HCT116 (cell line): ENCODE measurements around the gene CNOT2. TPM values are rescaled to one million over a fixed set of nuclear protein-coding genes. Genes with fewer than 3 reads are reported as not detected.

Experiments used
- ATAC-seq: fragments of 200-7000 bp; cut with Tn5 transposase; 2 replicates; pipeline ENCODE4 v1.9.1; 2020; ENCODE audit warnings: mild to moderate bottlenecking, moderate library complexity
- BruUV-seq: library from RNA; stranded (reverse); fragments of 400-500 nt; replicated peaks from 2 replicates; lab custom pipeline; 2021; lab: Mats Ljungman, UMichigan
- CTCF ChIA-PET: fragments of 300-600 bp; sonication (Branson Sonifier 250); formaldehyde crosslinking; loops from one replicate; lab custom pipeline; 2021; ENCODE audit warnings: antibody characterized with exemption; lab: Charles Lee
- POLR2A ChIA-PET: fragments of 300-600, 350-600 bp; sonication (Branson Sonifier 250); formaldehyde crosslinking; loops from one replicate; lab custom pipeline; 2021; ENCODE audit warnings: antibody characterized with exemption; lab: Charles Lee
- RAD21 ChIA-PET, 2 experiments: fragments of 300-600 bp; sonication (Branson Sonifier 250); formaldehyde crosslinking; loops; one replicate each; lab custom pipeline; 2023; ENCODE audit warnings: low total read pairs in 2 of 2; ENCODE audit not compliant: uncharacterized antibody in 2 of 2, unreplicated experiment in 2 of 2, low non-redundant PET in 1 of 2; lab: Charles Lee
- DNase-seq: peaks from one replicate; pipeline ENCODE4 v3.0.0-alpha.2; 2010; ENCODE audit warnings: low read depth, low spot score
- H2AFZ ChIP-seq: fragments of 200-600 bp; shearing (Covaris generic), sonication (generic); 2 replicates; pipeline ENCODE4 v1.6.1; 2017; ENCODE audit warnings: low read depth, mixed run types, mixed read lengths, antibody characterized with exemption, low read length; ENCODE audit not compliant: poor library complexity, severe bottlenecking
- H3K27ac ChIP-seq: 2 replicates; pipeline ENCODE4 v1.5.1; 2012; ENCODE audit warnings: low read depth, low read length
- H3K27me3 ChIP-seq: fragments of 200-600 bp; sonication (generic); 2 replicates; pipeline ENCODE4 v1.6.1; 2016; ENCODE audit warnings: mixed run types, low read length, mixed read lengths; ENCODE audit not compliant: insufficient read depth
- H3K36me3 ChIP-seq, 2 experiments: fragments of 200-500 bp in 1 of 2; fragments of 200-600 bp in 1 of 2; sonication (Bioruptor generic) in 1 of 2; sonication (generic) in 1 of 2; 2 replicates each; pipeline versions ENCODE4 v1.5.1 to v1.6.1; 2014 to 2016; ENCODE audit warnings: low read length in 2 of 2, inconsistent platforms in 1 of 2, mixed read lengths in 1 of 2, mixed run types in 1 of 2; ENCODE audit not compliant: insufficient read depth in 2 of 2, control insufficient read depth in 1 of 2
- H3K4me1 ChIP-seq, 2 experiments: fragments of 200-600 bp in 1 of 2; sonication (generic) in 1 of 2; 2 replicates each; pipeline versions ENCODE4 v1.5.1 to v1.6.1; 2012 to 2017; ENCODE audit warnings: low read length in 2 of 2, inconsistent platforms in 1 of 2, mild to moderate bottlenecking in 1 of 2, mixed read lengths in 1 of 2, mixed run types in 1 of 2, moderate library complexity in 1 of 2; ENCODE audit not compliant: insufficient read depth in 2 of 2, control insufficient read depth in 1 of 2
- H3K4me2 ChIP-seq: fragments of 200-600 bp; sonication (generic); 2 replicates; pipeline ENCODE4 v1.6.1; 2017; ENCODE audit warnings: mixed run types, low read length, mixed read lengths
- H3K4me3 ChIP-seq, 2 experiments: fragments of 200-600 bp in 1 of 2; sonication (generic) in 1 of 2; replicated peaks in 1 of 2; 2 replicates each; pipeline ENCODE4 v1.5.1; 2011 to 2016; ENCODE audit warnings: low read length in 2 of 2, control low read depth in 1 of 2, low read depth in 1 of 2, mild to moderate bottlenecking in 1 of 2, mixed read lengths in 1 of 2, mixed run types in 1 of 2
- H3K79me2 ChIP-seq: fragments of 200-600 bp; sonication (generic); 2 replicates; pipeline ENCODE4 v1.6.1; 2017; ENCODE audit warnings: mild to moderate bottlenecking, mixed run types, low read length, moderate library complexity, mixed read lengths; ENCODE audit not compliant: insufficient read depth
- H3K9ac ChIP-seq: fragments of 200-600 bp; sonication (generic); 2 replicates; pipeline ENCODE4 v1.6.1; 2016; ENCODE audit warnings: low read length, mixed read lengths
- H3K9me2 ChIP-seq: fragments of 200-600 bp; sonication (generic), shearing (Covaris generic); 2 replicates; pipeline ENCODE4 v1.6.1; 2017; ENCODE audit warnings: mixed run types, mild to moderate bottlenecking, moderate library complexity; ENCODE audit not compliant: insufficient read depth
- H3K9me3 ChIP-seq, 2 experiments: fragments of 200-500 bp in 1 of 2; fragments of 200-600 bp in 1 of 2; sonication (Bioruptor generic) in 1 of 2; sonication (generic) in 1 of 2; 2 replicates each; pipeline ENCODE4 v1.6.1; 2014 to 2017; ENCODE audit warnings: low read length in 2 of 2, mixed read lengths in 2 of 2, inconsistent platforms in 1 of 2, low read depth in 1 of 2, mild to moderate bottlenecking in 1 of 2, mixed run types in 1 of 2, moderate library complexity in 1 of 2; ENCODE audit not compliant: control insufficient read depth in 1 of 2, insufficient read depth in 1 of 2
- H4K20me1 ChIP-seq: fragments of 200-600 bp; sonication (generic), shearing (Covaris generic); 2 replicates; pipeline ENCODE4 v1.6.1; 2017; ENCODE audit warnings: mixed run types, mild to moderate bottlenecking, moderate library complexity; ENCODE audit not compliant: insufficient read depth
- CBX3 ChIP-seq: IDR thresholded peaks from 2 replicates; pipeline ENCODE4 v1.6.1; 2012; ENCODE audit warnings: low read depth
- EGR1 ChIP-seq: IDR thresholded peaks from 2 replicates; pipeline ENCODE4 v1.6.1; 2012; ENCODE audit warnings: low read depth
- EZH2 ChIP-seq: fragments of 200-600 bp; sonication (generic); IDR thresholded peaks from 2 replicates; pipeline ENCODE4 v1.6.1; 2017; ENCODE audit warnings: antibody characterized with exemption, mixed run types
- FOSL1 ChIP-seq: IDR thresholded peaks from 2 replicates; pipeline ENCODE4 v1.6.1; 2012; ENCODE audit warnings: low read depth
- JUND ChIP-seq: IDR thresholded peaks from 2 replicates; pipeline ENCODE4 v1.6.1; 2012
- POLR2AphosphoS5 ChIP-seq: IDR thresholded peaks from 2 replicates; pipeline ENCODE4 v1.6.1; 2011; ENCODE audit warnings: mild to moderate bottlenecking, low read depth, low read length, moderate library complexity
- RAD21 ChIP-seq: IDR thresholded peaks from 2 replicates; pipeline ENCODE4 v1.6.1; 2012; ENCODE audit warnings: low read depth, mild to moderate bottlenecking
- SIN3A ChIP-seq: IDR thresholded peaks from 2 replicates; pipeline ENCODE4 v1.6.1; 2012; ENCODE audit warnings: low read depth
- SP1 ChIP-seq: IDR thresholded peaks from 2 replicates; pipeline ENCODE4 v1.6.1; 2012; ENCODE audit warnings: low read depth
- SRF ChIP-seq: IDR thresholded peaks from 2 replicates; pipeline ENCODE4 v1.6.1; 2012; ENCODE audit warnings: low read depth
- TCF7L2 ChIP-seq: IDR thresholded peaks from 2 replicates; pipeline ENCODE4 v1.7.0; 2011; ENCODE audit warnings: borderline replicate concordance, inconsistent platforms; ENCODE audit not compliant: insufficient read depth, insufficient read length; ENCODE audit errors: extremely low read depth
- YY1 ChIP-seq: IDR thresholded peaks from 2 replicates; pipeline ENCODE4 v1.6.1; 2011; ENCODE audit warnings: low read length, low read depth, moderate library complexity, mild to moderate bottlenecking; ENCODE audit not compliant: insufficient replicate concordance; ENCODE audit errors: extremely low read depth
- ZFX ChIP-seq: fragments of 450-650 bp; IDR thresholded peaks from 2 replicates; pipeline ENCODE4 v1.6.1; 2017
- ZNF274 ChIP-seq: fragments of 200-500 bp; sonication (Bioruptor generic); IDR thresholded peaks from 2 replicates; pipeline ENCODE4 v1.6.1; 2014; ENCODE audit warnings: mild to moderate bottlenecking, low read depth, low read length, inconsistent platforms
- intact Hi-C: fragments of 100-400 bp; cut with micrococcal nuclease; formaldehyde crosslinking; loops from 2 replicates; pipeline ENCODE4 v1.10.0; 2022
- total RNA-seq: library from RNA; stranded (reverse); gene quantifications from one replicate; pipeline ENCODE4 v1.2.1, GENCODE V29; 2021; ENCODE audit not compliant: unreplicated experiment
- TF ChIP-seq, protein P1 (sequence below): IDR thresholded peaks from 2 replicates; pipeline ENCODE4 v1.6.1; 2012
- TF ChIP-seq, protein P2 (sequence below), 3 experiments: fragments of 200-600 bp in 1 of 3; sonication (generic) in 1 of 3; IDR thresholded peaks in 2 of 3; conservative IDR thresholded peaks in 1 of 3; 2 replicates each; pipeline ENCODE4 v1.5.1; 2012 to 2017; ENCODE audit warnings: low read depth in 2 of 3, low read length in 2 of 3, antibody characterized with exemption in 1 of 3, borderline replicate concordance in 1 of 3, control low read depth in 1 of 3, mild to moderate bottlenecking in 1 of 3, mixed read lengths in 1 of 3, mixed run types in 1 of 3, moderate library complexity in 1 of 3; ENCODE audit not compliant: insufficient read depth in 1 of 3

The CNOT2 gene
- total RNA-seq, 1 experiment from 2014 or later: 58.7 TPM

DNA sequence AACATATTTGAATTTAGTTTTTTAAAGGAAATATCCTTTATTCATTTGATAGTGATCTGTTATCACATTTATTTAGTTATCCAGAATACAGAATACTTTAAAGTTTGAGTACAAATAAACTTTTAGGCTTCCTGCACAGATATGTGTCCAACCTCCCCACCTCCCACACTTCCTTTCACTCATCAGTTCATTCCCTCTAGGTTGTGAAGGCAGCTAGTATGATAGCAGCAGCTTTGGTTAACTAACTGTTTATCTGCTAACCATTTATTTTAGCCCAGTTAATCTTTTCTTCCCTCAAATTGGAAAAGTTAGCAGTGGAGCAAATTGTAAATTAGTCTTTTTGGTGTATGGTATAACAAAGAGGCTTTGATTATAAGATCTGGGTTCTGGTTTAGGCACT lies 35.7 kb downstream of the CNOT2 start:
- Histone ChIP-seq H3K9ac (no peak overlapping the region), H3K9me3 (no peaks in the 10 kb centered on the region), H3K36me3 (peaks cover 3% of the 10 kb centered on the region in 2 experiments; a peak in 1 of 4 replicates), H3K79me2 (peaks cover 81% of the 10 kb centered on the region), H2AFZ (no peak overlapping the region), H3K4me3 (no peak overlapping the region), H3K27me3 (no peaks in the 10 kb centered on the region), H3K4me2 (no peak overlapping the region), H3K27ac (no peak overlapping the region), H3K9me2 (no peaks in the 10 kb centered on the region), H3K4me1 (no peaks in the 10 kb centered on the region), H4K20me1 (peaks cover 8% of the 10 kb centered on the region)
- TF ChIP-seq, protein P1, sequence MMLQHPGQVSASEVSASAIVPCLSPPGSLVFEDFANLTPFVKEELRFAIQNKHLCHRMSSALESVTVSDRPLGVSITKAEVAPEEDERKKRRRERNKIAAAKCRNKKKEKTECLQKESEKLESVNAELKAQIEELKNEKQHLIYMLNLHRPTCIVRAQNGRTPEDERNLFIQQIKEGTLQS: no peak
- TF ChIP-seq SIN3A: no peak
- no peak for TF ChIP-seq EGR1
- no peak for TF ChIP-seq YY1
- TF ChIP-seq FOSL1: no peak
- no peak for TF ChIP-seq ZFX
- TF ChIP-seq JUND: no peak
- TF ChIP-seq TCF7L2: no peak
- TF ChIP-seq ZNF274: no peak
- TF ChIP-seq SP1: no peak
- TF ChIP-seq EZH2: no peak
- no peak for TF ChIP-seq CBX3
- no peak for TF ChIP-seq RAD21
- TF ChIP-seq, protein P2, sequence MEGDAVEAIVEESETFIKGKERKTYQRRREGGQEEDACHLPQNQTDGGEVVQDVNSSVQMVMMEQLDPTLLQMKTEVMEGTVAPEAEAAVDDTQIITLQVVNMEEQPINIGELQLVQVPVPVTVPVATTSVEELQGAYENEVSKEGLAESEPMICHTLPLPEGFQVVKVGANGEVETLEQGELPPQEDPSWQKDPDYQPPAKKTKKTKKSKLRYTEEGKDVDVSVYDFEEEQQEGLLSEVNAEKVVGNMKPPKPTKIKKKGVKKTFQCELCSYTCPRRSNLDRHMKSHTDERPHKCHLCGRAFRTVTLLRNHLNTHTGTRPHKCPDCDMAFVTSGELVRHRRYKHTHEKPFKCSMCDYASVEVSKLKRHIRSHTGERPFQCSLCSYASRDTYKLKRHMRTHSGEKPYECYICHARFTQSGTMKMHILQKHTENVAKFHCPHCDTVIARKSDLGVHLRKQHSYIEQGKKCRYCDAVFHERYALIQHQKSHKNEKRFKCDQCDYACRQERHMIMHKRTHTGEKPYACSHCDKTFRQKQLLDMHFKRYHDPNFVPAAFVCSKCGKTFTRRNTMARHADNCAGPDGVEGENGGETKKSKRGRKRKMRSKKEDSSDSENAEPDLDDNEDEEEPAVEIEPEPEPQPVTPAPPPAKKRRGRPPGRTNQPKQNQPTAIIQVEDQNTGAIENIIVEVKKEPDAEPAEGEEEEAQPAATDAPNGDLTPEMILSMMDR (IDR thresholded peaks at IDR 0.05 in 2 of 3, conservative IDR thresholded peaks at IDR 0.05 in 1 of 3; ENCODE audit: borderline replicate concordance in 1 of 3, insufficient read depth in 1 of 3, low read depth in 2 of 3, low read length in 2 of 3): no peak
- no peak for TF ChIP-seq POLR2AphosphoS5
- no peak for TF ChIP-seq SRF
- RAD21 ChIA-PET: no interaction called here
- ATAC-seq: no peak
- intact Hi-C loops: no loop called here
- CTCF ChIA-PET: no interaction called here
- DNase-seq: no peak
- no TSS peak for BruUV-seq
- POLR2A ChIA-PET: no interaction called here
